Hematopoietic multipotent progenitor cell treated with erythropoietin and hydrocortisone succinate and interleukin-3 and kit ligand, for 6 days (in vitro differentiated cells): ENCODE data around the gene GATA3.
A peak's percentile ranks its signal among the peaks of the same experiment; 100 is the strongest.

Experiments
- DNase-seq: peaks from one replicate; pipeline ENCODE4 v3.0.0-alpha.2; 2015

GATA3 gene

DNA sequence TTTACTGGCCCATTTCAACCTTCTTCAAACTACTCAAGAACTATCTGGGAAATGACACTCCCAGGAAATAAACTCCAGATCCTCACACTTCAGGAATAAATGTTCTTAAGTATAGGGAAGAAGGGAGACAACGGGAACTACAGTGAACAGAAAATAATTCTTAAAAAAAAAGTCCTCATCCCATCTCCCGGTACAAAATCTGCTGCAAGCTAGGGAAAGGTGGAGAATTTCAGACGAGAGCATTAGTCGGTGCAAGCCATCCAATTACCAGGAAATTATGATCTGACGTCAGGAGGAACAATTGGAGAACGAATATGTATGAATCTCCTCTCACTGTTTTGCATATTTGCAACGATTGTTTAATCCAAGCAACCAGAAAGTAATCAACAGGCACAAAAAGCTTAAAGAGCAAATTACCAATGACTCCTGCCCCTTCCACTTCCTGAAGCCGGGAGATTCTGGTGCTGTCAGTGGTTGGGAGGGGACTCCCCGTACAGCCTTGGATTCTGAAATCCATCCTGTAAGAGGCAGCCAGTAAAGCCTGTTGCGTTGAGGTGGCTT, 15.1 kb upstream of the GATA3 start:
- no peak for DNase-seq

DNA sequence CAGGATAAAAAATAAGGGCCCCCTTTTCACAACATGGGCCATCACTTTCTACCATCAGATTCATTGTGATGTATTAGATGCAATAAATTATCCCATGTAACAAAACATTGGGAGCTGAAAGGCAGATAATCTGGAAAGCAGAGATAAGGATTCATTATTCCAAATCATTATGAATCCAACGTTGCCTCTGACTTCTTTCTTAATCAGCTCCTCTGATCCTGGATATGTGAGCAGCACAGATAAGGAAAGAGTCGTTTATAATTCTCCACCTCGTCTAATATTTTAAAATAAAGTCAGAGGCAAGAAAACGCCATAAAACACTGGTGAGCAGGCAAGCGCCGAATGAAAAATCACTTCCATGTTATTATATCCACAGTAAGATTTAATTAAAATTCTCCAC, 13.8 kb upstream of the GATA3 start:
- no peak for DNase-seq

DNA sequence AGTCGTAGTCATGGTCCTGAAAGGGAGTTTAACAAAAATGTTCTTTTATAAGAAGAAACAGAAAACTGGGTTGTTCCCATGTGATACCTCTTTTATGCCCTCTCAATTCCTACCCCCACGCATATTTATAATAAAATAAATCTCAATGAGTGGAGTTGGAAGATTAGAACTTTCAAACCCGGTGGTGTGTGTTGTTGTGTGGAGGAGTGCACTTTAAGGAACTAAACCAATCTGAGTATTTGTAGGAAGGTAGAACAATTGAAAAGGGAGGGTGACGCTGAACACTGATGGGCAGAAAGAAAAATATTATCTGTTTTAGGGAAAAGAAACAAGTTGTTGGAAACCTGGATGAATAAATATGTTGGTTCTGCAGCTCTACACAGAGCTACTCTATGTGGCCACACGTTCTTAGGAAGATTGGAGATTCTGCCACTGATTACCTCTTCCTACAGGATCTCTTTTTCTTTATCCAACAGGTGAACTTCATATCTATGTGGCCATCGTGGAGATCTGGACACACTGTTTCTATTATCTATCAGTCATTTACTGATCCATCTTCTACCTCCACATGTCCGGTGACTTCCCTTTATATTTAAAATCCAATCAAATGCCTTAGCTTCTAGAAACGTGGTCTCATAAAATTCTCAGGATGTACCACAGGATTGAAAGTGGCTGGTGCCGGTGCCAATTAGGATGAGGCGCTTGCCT, 13.1 kb upstream of the GATA3 start:
- DNase-seq, result no peak

DNA sequence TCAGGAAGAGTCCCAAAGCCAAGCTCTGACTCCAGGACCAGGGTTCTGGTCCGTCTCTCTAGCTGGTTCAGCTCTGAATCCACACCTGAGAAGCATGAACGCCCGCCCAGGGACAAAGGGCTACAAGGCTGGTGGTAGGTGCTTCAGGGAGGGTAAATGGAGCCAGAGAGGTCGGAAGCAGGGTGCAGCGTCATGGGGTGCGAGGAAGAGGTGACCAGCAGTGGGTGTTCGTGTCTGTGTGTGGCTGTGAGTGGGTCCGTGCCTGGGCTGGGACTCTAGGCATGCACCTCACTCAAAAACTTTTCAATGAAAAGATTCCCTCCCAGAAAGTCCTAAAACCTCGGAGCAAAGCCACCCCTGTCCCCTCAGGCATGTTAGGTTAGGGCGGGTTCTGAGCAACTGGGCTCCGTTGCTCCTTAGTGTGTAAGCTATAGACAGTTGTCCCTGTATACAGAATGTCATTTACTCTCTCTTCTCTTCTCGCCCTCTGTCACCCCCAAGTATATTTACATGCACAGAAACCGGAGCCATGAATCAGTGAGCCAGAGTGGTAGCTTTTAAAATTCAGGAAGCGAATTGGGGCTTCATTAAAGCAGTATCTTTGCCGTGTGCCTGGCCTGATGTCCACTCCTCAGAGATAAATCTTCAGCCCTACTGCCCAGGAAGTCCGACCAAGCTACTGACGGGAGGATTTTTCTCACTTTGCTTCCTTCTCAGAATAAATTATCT, 12.3 kb upstream of the GATA3 start:
- DNase-seq, result no peak

DNA sequence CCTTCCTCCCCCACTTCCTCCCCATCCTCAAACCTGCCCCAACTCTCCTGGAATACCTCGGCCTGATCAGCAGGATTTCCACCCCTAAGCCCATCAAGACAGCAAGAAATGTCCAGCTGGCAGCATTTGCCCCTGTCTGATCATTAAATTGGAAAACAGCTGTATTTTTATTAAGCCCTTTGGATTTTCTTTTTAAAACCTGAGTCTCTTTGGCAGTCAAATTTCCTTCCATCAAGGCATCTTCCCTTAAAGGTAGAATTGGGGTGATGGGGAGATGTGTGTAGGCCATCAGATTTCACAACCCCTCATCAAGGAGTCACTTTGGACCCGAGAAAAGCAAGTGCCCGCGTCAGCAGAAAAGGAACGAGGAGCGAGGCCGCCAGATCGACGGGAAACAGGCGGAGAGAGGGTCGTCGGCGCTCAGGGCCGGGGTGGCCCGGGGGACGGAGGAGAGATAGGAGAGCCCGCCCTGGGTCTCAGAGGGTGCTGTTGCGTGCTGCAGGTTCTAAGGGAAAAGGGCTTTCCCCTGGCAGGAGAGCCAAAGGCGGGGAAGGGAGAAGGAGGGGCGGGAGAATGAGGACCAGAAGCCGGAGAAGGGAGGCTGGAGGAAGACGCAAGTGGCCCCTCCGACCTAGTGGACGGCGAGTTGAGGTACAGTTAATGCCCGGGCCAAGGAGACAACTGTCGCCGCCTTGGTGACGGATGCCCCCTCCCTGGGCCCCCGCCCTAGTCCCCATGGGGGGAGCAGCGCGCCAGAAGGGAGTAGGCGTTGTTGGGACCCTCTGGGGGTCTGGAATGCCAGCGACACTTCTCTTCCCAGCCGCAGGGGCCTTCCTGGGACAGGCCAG, 11.5 kb upstream of the GATA3 start:
- DNase-seq, result no peak

DNA sequence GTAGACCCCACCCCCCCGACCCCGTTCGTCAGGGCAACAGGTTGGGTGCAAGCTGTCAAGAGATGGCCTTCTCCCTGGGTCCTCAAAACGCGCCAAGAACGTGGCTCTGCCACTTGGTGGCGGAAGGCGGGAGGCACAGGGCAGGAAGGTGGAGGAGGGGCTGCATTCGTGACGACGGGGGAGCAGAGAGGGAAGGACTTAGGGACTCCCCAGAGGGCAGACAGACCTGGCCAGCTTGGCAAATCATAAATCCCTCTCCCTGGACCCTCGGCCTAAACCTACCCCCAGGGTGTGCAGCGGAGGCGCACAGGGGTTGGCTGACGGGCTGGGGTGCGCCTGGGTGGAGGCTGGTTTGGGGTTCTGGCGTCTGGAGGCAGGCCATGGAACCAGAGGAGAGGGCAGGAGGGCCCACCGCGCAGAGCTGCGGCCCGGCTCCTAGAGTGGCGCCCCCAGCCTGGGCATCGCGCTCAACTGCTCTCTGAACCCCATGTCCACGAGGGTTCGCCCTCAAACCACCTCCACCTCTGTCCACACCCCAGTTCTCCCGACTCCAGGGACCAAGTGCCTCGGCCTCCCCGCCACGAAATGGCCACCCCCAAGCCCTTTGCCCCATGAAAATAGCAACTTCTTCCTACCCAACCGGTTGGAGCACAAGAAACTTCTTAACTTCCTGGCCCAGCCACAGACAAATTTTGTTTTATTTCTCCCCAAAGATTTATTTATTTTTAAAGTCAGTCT, 10.8 kb upstream of the GATA3 start:
- DNase-seq, result peak; percentile 52

DNA sequence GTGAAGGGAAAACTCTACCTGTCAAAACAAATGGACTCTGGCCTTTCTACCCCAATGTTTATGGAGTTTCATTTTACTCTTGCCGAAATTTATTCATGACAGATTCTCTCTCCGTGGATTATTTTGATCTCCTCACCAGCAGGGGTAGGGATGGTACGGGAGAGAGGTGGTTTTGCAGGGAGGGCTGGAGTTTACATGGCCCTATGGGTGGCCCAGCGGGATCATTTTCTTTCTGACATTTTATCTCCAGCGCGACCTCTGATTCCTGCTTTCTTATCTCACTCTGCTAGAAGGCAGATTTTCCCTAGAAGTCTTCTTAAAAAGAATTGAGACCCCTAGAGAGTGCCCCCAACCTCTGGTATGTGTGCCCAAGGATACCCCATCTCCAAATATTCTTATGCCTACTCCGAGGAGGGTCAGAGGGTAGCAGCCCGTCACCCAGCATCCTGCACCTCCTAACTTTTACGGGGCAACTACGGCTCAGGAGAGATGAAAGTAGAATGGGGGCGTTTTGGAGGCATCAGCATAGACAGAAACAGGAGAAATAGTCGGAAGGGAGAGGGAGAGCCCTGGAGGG, 10.1 kb upstream of the GATA3 start:
- no peak for DNase-seq

DNA sequence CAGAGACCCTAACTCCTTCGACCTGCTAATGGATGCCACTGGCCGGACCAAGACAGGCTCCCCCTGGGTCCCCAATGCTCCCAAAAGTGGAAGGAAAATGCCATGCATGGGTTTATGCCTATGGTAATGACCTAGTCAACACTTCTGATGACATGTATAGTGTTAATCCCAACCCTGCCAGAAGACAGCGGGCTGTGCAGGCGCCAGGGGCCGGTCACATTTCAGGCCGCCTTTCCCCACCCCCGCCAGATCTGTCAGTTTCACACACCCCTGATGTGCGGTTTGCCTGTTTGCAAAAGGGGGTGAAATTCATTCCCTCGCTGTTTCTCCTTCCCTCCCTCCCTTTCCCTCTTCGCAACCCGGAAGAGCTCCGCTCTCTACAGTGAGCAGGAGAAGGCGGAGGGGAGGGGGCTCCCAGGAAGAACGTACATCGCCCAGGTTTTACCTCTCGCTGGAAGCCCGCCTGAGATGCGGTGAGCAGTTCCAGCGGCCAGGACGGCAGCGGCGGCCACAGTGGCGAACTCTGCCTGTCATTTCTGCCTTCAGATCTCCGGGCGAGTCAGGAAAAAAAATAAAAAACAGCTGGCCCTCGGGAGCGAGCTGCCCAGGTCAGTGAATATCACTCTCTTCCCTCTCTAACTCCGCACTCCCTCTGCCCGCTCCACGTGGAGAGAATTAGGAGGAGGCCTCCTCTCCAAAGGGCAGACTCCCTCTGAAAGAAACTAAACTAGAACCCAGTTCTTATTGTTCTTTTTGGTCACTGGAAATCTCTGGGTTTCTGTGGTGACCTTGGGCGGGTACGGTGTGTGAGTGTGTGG, 9.4 kb upstream of the GATA3 start:
- no peak for DNase-seq

DNA sequence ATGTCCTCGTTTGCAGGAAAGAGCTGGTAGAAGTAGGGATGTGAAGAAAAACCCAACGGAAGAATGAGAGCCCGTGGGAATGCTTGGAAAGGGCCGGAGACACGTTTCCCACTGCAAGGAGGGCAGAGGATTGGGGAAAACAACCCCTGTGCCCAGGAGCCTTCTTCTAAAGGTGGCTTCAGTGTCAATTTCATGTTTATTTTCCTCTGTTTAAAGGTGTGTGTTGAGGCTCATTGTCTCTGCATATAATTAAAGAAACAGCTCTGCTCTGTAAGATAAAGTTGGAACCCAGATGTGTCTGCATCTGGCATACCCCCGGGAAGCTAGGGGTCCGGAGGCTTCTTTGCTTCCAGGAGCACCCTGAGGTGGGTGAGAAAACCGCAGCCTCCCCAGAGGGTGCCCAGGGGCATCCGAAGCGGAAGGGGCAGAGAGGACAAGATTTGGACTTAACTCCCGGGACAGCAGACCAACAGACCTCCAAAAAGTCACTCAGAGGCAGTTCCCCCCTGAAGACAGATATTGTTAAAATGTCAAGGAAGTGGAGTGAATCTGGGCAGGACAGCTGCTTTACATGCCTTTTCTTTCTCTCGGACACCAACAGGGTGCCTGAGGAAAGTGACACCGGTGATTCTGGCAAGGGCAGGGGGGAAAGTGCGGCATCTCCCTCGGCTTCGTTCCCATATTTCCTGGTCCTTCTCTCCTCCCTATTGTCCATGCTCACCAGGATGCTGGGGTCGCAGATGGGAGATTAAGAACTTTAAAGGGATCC, 8.6 kb upstream of the GATA3 start:
- DNase-seq, result no peak

DNA sequence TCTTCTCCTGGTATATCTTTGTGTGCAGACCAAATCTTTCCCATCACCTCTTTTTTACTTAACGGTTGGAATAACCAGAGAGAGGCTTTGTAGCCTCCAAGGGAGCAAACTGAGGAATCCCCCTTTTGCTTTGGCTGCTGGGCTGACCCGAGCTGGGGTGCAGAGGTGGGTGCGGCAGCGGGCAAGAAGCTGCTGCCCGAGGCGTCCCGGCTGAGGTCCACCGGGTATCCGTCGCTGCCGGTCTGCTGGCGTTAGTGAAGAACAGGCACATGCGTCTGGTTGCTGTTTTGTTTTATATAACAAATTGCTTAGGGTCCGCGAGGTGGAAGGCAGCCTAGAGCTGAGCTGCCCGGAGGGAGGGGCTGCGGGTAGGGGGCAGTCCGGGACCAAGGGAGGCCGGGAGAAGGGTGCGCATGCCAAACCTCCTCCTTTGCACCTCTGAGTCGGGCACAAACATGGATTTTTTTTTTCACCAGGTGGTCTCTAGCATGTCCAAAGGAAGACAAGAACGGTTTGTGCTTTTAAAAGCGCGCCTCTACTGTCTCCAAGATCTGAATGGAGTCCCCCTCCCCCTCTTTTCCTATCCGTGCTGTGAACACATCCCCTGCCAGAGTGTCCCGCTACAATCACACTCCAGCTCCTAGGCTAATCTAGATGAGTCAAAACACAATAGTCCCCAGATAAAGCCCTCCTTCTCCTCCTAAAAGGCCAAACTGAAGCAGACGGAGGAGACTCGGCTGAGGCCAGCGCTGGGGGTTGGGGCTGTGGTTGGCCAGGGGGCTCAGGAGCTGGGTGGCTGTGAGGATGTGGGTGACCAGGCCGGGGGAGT, 6.8 kb upstream of the GATA3 start:
- no peak for DNase-seq

DNA sequence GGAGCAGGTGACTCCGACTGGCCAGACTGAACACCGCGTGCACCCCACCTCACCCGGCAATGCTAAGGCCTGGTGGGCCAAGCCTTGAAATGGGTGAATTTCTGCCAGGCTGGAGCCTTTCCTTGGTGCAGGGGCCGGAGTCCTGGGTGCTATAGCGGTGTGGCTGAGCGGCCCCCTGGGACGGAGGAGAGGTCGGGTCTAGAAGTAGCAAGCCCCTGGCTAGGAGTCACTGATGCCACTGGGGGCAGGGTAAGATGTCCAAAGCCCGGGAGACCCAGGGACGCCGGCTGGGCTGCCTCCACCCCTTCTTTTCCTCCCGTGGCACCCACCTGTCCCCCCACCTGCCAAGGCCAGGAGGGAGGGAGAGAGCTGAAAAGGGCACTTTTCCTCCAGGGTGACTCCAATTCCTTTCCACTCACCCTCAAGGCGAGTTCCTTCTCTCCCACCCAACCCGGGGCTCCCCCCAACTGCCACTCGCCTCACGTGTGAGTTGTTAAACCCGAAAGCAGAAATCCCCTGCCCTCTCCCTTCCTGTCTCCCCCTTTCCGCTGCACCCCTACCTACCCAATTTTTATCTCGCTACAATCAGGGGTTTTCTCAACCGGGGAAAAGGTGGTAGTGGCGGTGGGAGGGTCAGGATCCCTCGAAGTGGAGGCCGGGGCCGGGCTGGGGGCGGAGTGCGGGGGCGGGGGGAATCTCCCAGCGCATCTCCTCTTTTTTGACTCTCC, 6.0 kb upstream of the GATA3 start:
- no peak for DNase-seq

DNA sequence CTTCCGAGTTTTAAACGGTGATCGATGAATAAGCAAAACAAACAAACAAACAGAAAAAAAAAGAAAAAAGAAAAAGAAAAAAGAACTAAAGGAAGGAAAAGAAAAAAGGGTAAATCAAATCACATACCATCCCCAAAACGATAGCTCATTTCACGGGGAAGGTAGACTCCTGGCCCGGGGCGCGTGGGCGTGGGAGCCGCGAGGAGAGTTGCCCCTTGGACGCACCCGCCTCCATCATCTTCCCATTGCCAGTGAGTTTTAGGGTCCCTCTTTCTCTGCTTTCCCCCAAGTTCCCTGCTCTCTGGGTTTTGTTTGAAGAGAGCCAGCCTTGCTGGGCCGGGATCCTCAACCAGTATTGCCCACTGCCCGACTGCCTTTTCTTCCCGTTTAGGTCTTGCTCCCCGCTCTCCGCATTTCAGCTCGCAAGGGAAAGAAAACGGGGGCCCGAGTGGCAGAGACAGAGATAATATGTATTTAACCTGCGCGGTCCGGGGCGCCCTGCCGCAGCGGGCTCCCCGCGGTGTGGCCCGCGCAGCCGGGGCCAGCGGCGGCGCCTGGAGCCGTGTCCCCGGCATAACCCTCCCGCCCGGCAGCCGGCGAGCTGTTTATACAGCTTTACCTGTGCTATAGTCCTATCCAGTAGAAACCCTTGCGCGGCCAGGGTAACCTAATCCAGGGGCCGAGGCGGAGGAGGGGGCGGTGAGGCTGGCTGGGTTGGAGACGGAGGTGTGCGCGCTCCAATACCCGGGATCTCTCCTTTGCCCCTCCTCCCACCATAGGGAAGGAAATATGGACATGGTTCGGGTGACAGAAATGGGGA, 5.2 kb upstream of the GATA3 start:
- DNase-seq, result no peak

DNA sequence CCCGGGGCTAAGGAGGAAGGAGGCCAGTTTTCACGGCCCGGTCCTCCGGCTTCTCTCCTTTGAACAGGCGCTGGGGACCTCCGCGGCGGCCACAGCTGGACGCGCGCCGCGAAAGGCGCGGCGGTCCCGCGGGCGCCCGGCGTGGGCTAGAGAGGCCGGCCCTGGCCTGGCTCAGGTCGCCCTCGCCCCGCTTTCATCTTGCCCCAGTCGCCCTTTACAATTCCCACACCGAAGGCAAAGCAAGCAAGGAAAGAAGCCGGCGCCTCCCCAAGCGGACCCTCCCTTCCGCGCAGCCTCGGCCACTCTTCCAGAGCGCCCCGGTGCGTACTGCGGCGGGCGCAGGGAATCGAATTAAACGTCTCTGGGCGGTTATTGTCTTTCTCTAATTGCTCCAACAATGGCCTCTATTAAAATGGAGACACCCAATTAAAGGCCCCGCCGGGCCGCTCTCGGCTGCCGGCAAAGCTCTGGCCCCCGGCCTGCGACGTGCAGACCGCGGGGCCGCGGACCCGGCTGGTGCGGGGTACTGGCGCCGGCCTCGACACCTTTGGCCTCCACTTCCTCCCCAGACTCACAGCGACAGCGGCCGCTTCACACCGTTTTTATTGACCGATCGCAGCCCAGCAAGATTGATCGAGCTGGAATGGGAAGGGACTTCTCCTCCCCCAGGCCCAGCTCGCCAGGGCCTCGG, 4.5 kb upstream of the GATA3 start:
- peak; percentile 47 for DNase-seq

DNA sequence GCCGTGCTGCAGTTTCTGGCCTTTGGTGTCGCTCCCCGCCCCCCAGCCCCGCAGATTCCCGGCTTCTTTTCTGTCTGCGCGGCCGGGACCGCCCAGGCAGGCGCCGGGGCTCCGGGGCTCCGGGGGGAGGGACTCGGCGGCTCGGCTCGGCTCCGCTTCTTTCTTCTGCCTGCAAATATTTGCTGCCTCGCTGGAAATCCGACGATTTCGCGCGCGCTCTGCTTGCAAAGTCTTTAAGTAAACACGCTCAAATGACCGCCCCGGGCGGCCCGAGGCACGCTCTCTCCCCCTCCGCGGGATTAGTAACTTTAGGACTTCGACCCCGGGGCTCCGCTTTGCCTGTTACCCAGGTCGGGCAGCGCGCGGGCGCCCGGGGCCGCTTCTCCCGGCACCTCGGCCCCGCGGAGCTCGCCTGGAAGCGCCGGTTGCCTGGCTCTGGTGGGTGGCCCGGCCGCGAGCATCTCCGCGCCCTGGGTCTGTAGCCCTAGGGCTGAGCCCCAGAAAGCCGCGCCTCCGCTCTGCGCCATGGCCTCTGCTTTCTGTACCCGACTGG, 3.9 kb upstream of the GATA3 start:
- no peak for DNase-seq

DNA sequence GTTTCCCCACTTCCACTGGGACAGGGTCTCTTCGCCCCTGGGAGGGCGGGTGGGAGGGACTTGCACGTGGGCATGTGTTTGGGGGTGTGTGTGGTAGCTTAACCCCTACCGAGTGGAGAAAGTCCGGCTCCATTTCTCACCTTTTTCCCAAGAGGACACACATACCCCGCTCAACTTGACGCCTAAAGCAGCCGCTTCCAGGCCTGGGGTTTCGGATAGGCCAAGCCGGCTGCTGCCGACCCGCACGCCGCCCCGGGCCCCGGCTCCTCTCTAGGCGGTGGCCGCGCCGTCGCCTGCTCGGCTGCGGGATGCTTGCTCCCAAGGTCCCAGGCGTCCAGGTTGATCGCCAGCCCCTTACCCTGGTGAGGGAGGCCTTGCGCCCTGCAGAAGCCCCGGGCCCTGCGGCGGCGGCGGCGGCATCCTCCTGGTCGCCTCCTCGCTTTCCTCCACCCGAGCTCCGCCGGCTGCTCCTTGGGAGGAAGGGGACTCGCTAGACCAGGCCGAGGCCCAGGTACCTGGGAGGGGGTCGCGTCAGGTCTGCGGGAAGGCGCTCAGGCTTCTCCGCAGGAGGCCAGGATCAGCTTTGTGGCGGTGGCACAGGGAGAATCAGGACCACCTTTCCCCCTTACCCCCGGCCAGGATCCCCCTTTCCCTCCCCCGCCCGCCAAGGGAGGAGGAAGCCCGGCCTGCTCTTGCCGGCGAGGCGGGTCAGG, 3.2 kb upstream of the GATA3 start:
- DNase-seq, result no peak

DNA sequence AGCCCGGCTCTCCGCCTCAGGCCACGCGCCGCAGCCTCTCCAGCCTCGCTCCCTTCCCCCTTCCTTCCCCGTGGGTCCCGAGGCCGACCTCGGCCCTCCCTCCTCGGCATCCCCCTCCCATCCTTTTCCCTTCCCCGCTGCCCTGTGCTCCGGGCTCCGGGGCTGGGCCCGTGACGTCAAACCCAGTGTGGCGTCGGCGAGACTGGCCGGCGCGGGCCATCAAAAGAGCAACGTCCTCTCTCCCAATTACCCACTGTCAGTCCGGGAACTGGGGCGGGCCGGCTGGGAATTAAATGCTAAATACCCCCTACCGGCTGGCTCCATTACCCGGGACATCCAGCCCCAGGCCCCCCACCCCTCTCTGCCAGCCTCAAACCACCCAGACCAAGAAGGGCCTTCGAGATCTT, 2.6 kb upstream of the GATA3 start:
- no peak for DNase-seq
